Glomerular visceral epithelial cell (primary cell): ENCODE results near the gene GFRA1.
A peak's percentile ranks its signal among the peaks of the same experiment; 100 is the strongest.

Experiments used
- DNase-seq: peaks from one replicate; pipeline ENCODE4 v3.0.0-alpha.2; 2016; ENCODE audit errors: extremely low spot score

GFRA1 gene

GRCh38 chr10:116162851-116163250 is 110.2 kb downstream of the GFRA1 start:
- DNase-seq = no peak

- DNase-seq = no peak
These were observed 112.7 kb downstream of the GFRA1 start for GRCh38 chr10:116160271-116160670.

GRCh38 chr10:116159197-116159596 is 113.8 kb downstream of the GFRA1 start:
- DNase-seq = no peak

- DNase-seq = peak; percentile 19
These were observed 115.0 kb downstream of the GFRA1 start for GRCh38 chr10:116158036-116158435.

GRCh38 chr10:116157485-116157884 is 115.5 kb downstream of the GFRA1 start:
- no peak for DNase-seq

GRCh38 chr10:116156819-116157218 is 116.2 kb downstream of the GFRA1 start:
- DNase-seq = no peak

GRCh38 chr10:116155191-116155590 is 117.8 kb downstream of the GFRA1 start:
- no peak for DNase-seq

GRCh38 chr10:116154651-116155050 is 118.4 kb downstream of the GFRA1 start:
- DNase-seq = no peak

GRCh38 chr10:116151076-116151475 is 121.9 kb downstream of the GFRA1 start:
- DNase-seq = peak; percentile 37

GRCh38 chr10:116150606-116151005 is 122.4 kb downstream of the GFRA1 start:
- DNase-seq = no peak

- DNase-seq = no peak
These were observed 125.7 kb downstream of the GFRA1 start for GRCh38 chr10:116147147-116147905.

GRCh38 chr10:116146372-116147140 is 126.5 kb downstream of the GFRA1 start:
- DNase-seq = peak; percentile 37

- DNase-seq = no peak
These were observed 129.3 kb downstream of the GFRA1 start for GRCh38 chr10:116143673-116144222.

- DNase-seq = no peak
These were observed 131.2 kb downstream of the GFRA1 start for GRCh38 chr10:116141855-116142254.

GRCh38 chr10:116141246-116141645 is 131.8 kb downstream of the GFRA1 start:
- DNase-seq = no peak

- no peak for DNase-seq
These were observed 133.1 kb downstream of the GFRA1 start for GRCh38 chr10:116139886-116140285.

- DNase-seq = peak; percentile 39
These were observed 134.1 kb downstream of the GFRA1 start for GRCh38 chr10:116138897-116139296.

- DNase-seq = no peak
These were observed 136.7 kb downstream of the GFRA1 start for GRCh38 chr10:116136261-116136660.

GRCh38 chr10:116134322-116134721 is 138.7 kb downstream of the GFRA1 start:
- no peak for DNase-seq

- peak; percentile 64 for DNase-seq
These were observed 139.4 kb downstream of the GFRA1 start for GRCh38 chr10:116133634-116134033.

GRCh38 chr10:116132780-116133399 is 140.1 kb downstream of the GFRA1 start:
- DNase-seq = no peak

- no peak for DNase-seq
These were observed 143.0 kb downstream of the GFRA1 start for GRCh38 chr10:116130006-116130405.
